ENCODE results near the gene HOXB9.

The HOXB9 gene

GRCh38 chr17:48626245-48627117, at the start of gene HOXB9:
TSS of gene HOXB9 (minus strand) at chr17:48626358. CDS start at chr17:48626269, 89 bp downstream.
- no peak for DNase-seq (ENCODE audit: low spot score)

GRCh38 chr17:48672340-48672739, 46.2 kb upstream of the HOXB9 start:
- DNase-seq (ENCODE audit: low spot score): no peak

DNA sequence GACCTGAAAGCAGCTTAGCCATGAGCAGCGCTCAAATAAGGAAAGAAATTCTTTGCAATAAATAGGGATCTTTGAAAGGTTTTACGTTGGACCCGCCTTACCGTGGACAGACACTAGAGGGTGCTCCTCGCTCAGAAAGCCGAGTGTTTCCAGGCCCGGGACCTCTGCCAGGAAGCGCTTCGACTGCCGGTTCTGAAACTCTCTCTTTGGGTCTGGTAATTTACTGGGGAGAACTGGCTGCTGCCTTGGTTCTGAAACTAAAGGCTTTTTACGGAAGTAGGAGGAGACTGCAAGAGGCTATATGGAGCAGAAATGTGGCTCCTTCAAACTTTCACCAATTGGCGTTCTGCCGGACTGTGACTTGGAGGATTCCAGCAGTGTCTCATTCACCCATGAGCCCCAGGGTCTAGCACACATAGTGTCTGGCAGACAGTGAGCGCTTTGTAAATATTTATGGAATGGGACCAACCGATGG, 45.6 kb upstream of the HOXB9 start:
- DNase-seq (ENCODE audit: low spot score): peak; percentile 58

DNA sequence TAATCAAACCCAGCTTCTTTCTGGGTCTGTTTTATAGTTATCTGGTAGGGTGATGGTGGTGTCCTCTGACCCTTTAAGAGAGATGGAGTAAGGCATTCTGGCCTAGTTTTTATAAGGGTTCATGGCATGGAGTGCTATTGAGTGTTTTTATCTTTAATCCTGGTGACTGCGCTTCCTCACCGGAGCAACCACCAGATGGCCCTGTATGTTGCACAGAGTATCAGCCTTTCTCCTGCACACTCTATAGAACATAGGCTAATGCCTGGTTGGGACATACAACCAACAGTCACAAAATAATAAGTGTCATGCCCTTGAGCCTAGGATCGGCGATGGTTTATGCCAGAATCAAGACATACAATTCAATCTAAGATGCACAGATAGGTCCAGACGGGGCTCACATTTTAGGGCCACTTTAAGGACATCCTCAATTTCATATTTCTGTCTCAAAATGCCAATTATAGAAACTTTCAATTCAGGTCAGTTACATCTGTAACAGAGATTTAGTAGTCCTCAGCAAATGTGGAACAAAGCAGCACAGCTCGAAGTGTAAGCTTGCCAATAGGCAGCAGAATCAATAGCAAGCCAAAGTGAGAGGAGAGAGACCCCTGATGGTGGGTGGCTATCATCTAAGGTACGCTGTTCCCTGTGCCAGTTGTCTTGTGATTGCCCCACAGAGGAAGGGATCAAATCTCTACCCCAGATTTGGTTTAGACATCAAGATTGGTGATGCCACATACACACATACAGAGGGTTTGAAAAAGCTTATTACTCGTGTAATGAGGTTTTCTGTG, 37.2 kb upstream of the HOXB9 start:
- DNase-seq (ENCODE audit: low spot score): no peak

GRCh38 chr17:48655913-48656312, 29.8 kb upstream of the HOXB9 start:
- no peak for DNase-seq (ENCODE audit: low spot score)

DNA sequence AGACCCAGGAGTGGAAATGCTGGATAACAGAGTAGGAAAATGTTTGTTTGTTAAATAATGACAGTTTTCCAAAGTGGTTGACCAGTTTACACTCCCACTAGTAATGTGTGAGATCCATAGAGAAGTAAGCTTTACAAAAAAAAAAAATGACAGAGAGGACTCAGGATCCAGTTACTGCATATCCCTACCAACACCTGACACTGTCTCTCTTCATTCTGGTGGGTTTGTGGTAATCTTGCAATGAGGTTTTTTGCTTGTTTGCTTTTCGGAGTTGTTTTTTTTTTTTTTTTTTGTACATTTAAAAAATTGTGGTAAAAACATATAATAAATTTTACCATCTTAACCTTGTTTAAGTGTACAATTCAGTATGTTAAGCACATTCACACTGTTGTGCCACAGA, 23.6 kb upstream of the HOXB9 start:
- DNase-seq (ENCODE audit: low spot score): no peak

DNA sequence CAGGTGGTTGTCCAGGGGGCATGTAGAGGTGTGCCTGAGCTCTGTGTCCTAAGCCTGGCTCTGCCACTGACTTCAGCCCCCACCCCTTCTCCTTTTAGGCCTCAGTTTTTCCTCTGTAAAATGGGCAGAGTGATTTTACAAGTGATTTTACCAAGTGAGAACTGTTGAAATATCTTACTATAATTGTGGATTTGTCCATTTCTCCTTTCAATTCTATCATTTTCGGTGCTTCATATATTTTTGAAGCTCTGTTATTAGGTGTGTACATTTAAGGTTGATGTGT, 21.7 kb upstream of the HOXB9 start:
- no peak for DNase-seq (ENCODE audit: low spot score)

- DNase-seq (ENCODE audit: low spot score): peak; percentile 29
These were observed 21.2 kb upstream of the HOXB9 start for GRCh38 chr17:48647103-48647962.

GRCh38 chr17:48646183-48647102, 20.3 kb upstream of the HOXB9 start:
- DNase-seq (ENCODE audit: low spot score): peak; percentile 16

DNA sequence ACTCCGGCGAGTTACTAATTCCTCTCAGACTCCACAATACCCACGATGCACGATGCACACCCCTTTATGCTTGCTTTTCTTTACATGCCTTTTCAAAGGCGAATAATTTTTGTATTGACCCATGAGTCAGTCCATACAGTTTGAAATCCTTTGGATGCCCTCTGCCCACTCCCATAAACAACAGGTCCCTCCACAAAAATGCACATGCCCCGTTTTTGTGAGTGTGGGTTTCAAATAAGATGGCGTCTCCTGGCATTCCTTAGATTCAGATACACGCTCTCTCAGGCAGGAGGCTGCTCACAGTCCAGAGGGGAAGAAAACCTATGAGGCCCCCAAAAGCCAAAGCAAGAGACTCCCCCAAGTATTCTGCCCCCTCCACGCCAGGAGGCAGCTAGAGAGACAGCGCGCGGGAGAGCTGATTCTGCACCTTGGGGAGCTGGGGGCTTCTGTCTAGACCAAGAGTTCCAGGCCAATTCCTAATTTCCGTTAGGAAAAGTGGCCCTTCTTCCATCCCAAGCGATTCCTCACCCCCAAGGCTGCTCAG, 19.6 kb upstream of the HOXB9 start:
- DNase-seq (ENCODE audit: low spot score): no peak

GRCh38 chr17:48644910-48645557, 18.9 kb upstream of the HOXB9 start:
- peak; percentile 4 for DNase-seq (ENCODE audit: low spot score)

DNA sequence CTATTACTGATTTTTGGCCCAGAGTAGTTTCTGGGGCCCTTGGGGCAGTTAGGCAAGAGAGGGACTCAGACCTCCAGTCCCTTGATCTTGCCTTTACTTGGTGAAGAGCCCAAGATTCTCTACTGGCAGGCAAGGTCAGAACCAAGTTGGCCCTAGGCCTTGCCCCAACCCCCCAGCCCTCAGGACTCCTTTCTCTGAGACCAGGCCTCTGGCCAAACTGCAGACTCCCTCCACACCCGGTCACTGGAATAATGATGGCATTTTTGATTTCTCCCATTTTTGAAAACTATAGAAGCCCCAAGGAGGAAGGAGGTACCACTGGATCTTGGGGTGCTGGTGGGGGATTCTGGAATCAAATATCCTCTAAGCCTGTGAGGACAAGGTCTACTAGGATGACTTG, 18.0 kb upstream of the HOXB9 start:
- no peak for DNase-seq (ENCODE audit: low spot score)

GRCh38 chr17:48643697-48644012, 17.5 kb upstream of the HOXB9 start:
- DNase-seq (ENCODE audit: low spot score): peak; percentile 0

- DNase-seq (ENCODE audit: low spot score): no peak
These were observed 16.9 kb upstream of the HOXB9 start for GRCh38 chr17:48642843-48643696.

- DNase-seq (ENCODE audit: low spot score): no peak
These were observed 16.1 kb upstream of the HOXB9 start for GRCh38 chr17:48642059-48642842.

- DNase-seq (ENCODE audit: low spot score): no peak
These were observed 15.4 kb upstream of the HOXB9 start for GRCh38 chr17:48641541-48642058.

DNA sequence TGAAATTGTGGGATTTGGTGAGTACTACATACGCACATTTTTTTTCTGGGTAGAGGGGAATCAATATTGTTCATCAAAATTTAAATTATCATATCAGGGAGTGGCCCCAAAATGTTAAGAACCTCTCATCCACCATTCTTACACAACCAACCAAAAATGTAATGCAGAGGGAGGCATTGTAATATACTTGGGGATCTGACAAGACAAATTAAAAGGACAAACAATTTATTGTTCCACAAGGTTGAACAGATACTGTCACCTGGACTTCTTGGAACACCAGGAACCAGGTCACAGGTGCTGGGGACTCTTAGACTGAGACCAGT, 14.7 kb upstream of the HOXB9 start:
- DNase-seq (ENCODE audit: low spot score): no peak

DNA sequence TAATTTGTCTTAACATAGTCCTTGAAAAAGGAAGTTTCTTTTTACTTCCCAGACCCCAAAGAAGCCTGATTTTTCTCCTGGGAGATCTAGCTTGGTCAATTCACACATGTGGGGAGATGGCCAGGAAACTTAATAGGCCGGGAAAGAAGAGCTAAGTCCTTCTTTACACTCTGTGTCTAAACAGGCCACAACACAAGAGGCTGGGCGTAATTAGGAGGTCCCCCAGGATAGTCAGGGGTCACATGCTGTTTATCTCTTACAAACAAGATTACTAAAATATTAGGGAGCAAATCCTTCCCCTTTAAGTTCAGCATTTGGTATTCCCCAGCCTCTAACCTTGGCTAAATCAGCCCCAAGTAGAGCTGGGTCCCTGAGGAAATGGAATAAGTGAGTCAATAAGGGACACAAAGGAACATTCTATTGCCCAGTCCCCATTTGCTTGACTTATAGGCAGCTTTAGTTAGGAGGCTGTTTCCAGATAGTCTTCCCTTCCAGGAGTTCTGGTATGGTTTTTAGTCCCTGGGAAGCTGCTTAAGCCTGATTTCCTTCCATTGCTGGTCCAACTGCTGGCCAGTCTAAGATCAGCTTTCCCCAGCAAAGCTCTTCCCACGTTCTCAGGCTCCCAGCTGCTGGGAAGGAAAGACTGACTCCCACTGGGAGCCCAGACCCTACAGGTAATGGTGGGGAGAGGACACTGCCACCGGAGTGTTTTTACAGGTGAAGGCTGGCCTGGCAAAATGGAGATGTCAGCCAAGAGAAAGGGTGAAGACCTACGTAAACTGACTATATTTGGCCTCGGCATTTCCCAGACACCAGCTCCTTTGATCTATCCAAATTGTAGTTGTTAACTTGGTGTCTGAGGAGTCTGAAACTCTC, 14.1 kb upstream of the HOXB9 start:
- DNase-seq (ENCODE audit: low spot score): no peak

All from hepatic stellate cell (primary cell).